NCI-H82 (cell line): ENCODE measurements around the gene GLRX5.
"Not testable (repeated sequence)": the region's sequence is repeated elsewhere in the genome, so short reads cannot be mapped to it uniquely, and the experiment has no call there.

Source experiments
- DNase-seq: peaks from one replicate; lab custom pipeline; 2025; lab: John Stamatoyannopoulos, UW

Gene GLRX5

DNA sequence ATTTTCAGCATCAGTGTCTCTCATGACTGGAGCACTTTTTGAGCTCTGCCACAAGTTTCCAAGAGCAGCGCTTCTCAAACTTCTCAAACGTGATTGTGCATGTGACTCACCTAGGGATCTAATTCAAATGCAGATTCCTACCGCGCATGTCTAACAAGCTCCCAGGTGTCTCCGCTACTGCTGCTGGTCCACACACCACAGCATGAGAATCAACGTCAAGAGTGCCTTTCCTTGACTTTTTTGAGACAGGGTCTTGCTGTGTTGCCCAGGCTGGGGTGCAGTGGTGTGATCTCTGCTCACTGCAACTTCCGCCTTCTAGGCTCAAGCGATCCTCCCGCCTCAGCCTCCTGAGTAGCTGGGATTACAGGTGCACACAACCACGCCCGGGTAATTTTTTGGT is 22.4 kb downstream of the GLRX5 start:
- no peak for DNase-seq

GRCh38 chr14:95557832-95558231 is 23.0 kb downstream of the GLRX5 start:
- DNase-seq, result no peak

DNA sequence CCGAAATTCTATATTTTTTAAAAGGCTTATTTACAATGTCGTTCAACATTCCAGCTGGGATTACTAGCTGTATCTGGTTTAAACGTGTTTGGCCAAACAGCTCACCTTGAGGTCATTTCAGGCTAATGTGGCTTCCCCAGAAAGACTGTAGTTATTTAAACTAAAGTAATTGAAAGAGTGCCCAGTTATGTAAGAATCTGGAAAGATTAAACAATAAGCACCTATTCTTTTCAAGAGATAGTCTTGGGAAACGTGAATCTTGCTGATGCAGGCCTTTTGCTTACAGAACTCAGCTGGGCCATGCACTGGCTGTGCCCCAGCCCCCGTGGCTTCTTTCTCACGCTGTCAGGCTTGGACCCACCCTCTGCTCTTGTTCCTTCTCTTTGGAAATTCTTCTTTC is 24.4 kb downstream of the GLRX5 start:
- peak; percentile 11 for DNase-seq

- peak; percentile 93 for DNase-seq
Observed at GRCh38 chr14:95561001-95561412, 26.2 kb downstream of the GLRX5 start.

DNA sequence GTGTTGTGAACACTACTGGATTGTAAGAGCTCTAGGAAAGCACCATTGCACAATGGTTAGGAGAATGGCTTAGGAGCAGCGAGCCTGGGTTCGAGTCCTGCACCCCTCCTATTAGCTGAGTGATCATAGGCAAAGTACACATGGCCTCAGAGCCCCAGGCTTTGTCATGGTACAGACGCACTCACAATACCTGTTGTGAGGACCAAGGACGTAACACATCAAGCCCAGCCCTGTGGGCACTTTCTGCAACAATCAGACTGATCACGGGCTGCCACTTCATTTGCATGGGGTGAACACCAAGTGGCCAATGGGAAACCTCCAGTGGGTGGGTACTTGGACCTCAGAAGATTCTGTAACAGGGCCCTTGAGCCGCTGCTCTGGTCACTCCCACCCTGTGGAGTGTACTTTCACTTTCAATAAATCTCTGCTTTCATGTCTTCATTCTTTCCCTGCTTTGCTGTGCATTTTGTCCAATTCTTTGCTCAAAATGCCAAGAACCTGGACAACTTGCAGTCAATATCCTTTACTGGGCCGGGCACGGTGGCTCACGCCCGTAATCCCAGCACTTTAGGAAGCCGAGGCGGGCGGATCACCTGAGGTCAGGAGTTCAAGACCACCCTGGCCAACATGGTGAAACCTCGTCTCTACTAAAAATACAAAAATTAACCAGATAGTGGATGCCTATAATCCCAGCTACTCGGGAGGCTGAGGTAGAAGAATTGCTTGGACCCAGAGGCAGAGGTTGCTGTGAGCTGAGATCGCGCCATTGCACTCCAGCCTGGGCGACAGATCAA is 28.2 kb downstream of the GLRX5 start:
- DNase-seq, result no peak

- DNase-seq, result no peak
Observed at GRCh38 chr14:95564060-95564459, 29.2 kb downstream of the GLRX5 start.

- no peak for DNase-seq
Observed at GRCh38 chr14:95569440-95569839, 34.6 kb downstream of the GLRX5 start.

DNA sequence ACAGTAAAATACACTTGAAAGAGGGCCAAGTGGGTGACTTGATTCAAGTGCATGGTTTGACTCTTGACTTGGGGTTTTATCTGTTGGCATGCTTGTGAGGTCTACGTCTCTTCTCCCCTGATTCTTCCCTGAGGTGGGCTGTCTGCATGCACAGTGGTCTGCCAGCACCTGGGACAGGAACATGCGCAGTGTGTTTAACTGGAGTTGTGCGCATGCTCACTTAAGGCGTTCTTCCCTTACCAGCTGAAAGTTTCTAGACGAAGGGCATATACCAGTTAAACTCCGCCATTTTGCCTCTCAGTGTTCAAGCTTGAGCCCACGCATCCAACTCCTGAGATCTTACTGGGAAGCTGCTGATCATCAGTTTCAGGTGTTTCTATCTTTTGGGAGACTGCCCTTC is 38.5 kb downstream of the GLRX5 start:
- DNase-seq, result no peak

DNA sequence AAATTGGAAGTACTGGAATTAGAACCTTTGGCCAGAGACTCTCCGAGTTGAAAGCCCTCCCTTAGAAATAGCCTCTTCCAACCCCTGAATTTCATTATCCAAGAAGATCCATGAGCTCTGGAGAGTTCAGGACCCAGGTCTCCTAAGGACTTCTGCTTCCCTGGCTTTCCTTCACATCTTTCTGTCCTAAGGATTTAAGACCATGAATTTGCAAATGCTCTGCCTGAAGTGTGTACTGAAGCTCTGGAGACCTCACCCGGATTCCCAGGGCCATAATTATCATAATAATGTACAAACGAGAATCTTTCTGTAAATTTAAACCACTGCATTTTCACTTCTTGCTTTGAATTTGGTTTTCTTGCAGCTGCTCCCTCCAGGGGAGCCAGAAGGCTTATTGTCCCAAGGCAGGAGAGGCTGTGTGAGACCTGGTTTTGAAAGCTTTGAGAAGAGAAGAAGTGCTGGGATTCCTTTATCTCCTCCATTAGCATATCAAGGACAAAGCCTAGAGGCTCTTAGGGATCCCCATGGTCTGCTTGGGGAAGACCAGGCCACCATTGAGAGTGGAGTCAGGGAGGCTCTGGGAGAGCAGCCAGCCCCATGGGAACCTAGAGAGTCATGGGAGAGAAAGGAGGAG is 41.1 kb downstream of the GLRX5 start:
- no peak for DNase-seq

GRCh38 chr14:95577067-95577800 is 42.4 kb downstream of the GLRX5 start:
- no peak for DNase-seq

GRCh38 chr14:95577870-95578269 is 43.0 kb downstream of the GLRX5 start:
- no peak for DNase-seq

GRCh38 chr14:95583836-95584617 is 49.2 kb downstream of the GLRX5 start:
- DNase-seq, result not testable (repeated sequence)

DNA sequence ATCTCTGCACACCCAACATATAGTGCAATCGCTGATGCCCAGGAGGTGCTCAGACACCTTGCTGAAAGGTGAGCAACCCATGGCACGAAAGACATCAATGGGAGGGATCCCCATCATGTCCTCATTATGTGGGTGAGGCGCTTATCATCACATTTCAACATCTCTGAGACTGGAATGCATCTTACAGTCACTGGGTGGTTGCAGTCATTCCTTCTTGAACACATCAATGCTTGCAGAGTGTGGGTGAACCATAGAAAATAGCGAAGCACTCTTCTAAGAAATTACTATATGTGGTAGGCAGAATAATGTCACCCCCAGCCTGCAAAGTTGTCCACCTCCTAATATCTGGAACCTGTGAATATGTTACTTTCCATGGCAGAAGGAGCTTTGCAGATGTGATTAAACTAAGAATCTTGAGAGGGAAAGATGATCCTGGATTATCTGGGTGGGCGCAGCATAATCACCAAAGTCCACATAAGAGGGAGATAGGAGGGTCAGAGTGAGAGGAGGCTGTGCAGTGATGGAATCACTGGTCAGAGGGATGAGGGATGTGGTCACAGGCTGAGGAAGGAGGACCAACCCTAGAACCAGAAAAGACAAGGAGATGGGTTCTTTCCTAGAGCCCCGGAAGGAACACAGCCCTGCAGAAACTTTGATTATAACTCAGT is 51.2 kb downstream of the GLRX5 start:
- DNase-seq, result peak; percentile 74

DNA sequence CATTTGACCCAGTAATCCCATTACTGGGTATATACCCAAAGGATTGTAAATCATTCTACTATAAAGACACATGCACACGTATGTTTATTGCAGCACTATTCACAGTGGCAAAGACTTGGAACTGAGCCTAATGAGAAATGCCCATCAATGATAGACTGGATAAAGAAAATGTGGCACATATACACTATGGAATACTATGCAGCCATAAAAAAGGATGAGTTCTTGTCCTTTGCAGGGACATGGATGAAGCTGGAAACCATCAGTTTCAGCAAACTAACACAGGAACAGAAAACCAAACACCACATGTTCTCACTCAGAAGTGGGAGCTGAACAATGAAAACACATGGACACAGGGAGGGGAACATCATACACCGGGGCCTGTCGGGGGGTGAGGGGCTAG is 56.3 kb downstream of the GLRX5 start:
- not testable (repeated sequence) for DNase-seq
